Sigmoid colon (tissue), 4 donors: ENCODE measurements around the gene IL2RA.

Source experiments
- EP300 ChIP-seq, 4 donors: sonication (generic); formaldehyde crosslinking; IDR thresholded peaks; one replicate each; pipeline ENCODE4 v1.6.1; 2017; ENCODE audit warnings: antibody characterized with exemption in 4 of 4
- POLR2A ChIP-seq, 2 donors: fragments of 450-650 bp; IDR thresholded peaks; one replicate each; pipeline ENCODE4 v1.6.1; 2016; ENCODE audit warnings: antibody characterized with exemption in 2 of 2, mild to moderate bottlenecking in 2 of 2, moderate library complexity in 2 of 2
- POLR2AphosphoS5 ChIP-seq, 4 donors: sonication (generic); formaldehyde crosslinking; IDR thresholded peaks; one replicate each; pipeline ENCODE4 v1.6.1; 2017; ENCODE audit warnings: antibody characterized with exemption in 4 of 4
- TF ChIP-seq, protein P1 (sequence below), 4 experiments: fragments of 450-650 bp in 3 of 4; fragments of 200-600 bp in 1 of 4; IDR thresholded peaks; one replicate each; pipeline ENCODE4 v1.5.1; 2016 to 2019; ENCODE audit warnings: antibody characterized with exemption in 4 of 4, mild to moderate bottlenecking in 3 of 4, moderate library complexity in 2 of 4

- TF ChIP-seq, protein P1, sequence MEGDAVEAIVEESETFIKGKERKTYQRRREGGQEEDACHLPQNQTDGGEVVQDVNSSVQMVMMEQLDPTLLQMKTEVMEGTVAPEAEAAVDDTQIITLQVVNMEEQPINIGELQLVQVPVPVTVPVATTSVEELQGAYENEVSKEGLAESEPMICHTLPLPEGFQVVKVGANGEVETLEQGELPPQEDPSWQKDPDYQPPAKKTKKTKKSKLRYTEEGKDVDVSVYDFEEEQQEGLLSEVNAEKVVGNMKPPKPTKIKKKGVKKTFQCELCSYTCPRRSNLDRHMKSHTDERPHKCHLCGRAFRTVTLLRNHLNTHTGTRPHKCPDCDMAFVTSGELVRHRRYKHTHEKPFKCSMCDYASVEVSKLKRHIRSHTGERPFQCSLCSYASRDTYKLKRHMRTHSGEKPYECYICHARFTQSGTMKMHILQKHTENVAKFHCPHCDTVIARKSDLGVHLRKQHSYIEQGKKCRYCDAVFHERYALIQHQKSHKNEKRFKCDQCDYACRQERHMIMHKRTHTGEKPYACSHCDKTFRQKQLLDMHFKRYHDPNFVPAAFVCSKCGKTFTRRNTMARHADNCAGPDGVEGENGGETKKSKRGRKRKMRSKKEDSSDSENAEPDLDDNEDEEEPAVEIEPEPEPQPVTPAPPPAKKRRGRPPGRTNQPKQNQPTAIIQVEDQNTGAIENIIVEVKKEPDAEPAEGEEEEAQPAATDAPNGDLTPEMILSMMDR (IDR thresholded peaks at IDR 0.05) = no peak
- TF ChIP-seq POLR2A (IDR thresholded peaks at IDR 0.05) = no peak
- no peak for TF ChIP-seq POLR2AphosphoS5 (IDR thresholded peaks at IDR 0.05)
- TF ChIP-seq EP300 (IDR thresholded peaks at IDR 0.05) = no peak
These were observed 47.2 kb upstream of the IL2RA start for GRCh38 chr10:6109444-6109775.
